HepG2 (cell line): ENCODE measurements around the gene STAG3. TPM values are rescaled to one million over a fixed set of nuclear protein-coding genes. Genes with fewer than 3 reads are reported as not detected.

Experiments used
- ATAC-seq: fragments of 200-7000 bp; cut with Tn5 transposase; 3 replicates; pipeline ENCODE4 v1.9.1; 2020; ENCODE audit warnings: mild to moderate bottlenecking, moderate library complexity
- BruUV-seq: library from RNA; stranded (reverse); fragments of 400-500 nt; replicated peaks from 2 replicates; lab custom pipeline; 2021; lab: Mats Ljungman, UMichigan
- CTCF ChIA-PET: fragments of 300-600 bp; formaldehyde crosslinking; extraction: SDS; loops from one replicate; lab custom pipeline; 2021; ENCODE audit warnings: low total read pairs, inconsistent platforms, low intra/inter-chr PET ratio; lab: Yijun Ruan, JAX
- POLR2A ChIA-PET: fragments of 350-600 bp; sonication (Branson Sonifier 250); formaldehyde crosslinking; loops from one replicate; lab custom pipeline; 2020; ENCODE audit warnings: antibody characterized with exemption, inconsistent platforms; lab: Yijun Ruan, JAX
- DNase-seq: peaks from one replicate; pipeline ENCODE4 v3.0.0-alpha.2; 2015; ENCODE audit warnings: low spot score
- FAIRE-seq: peaks from 3 replicates; lab custom pipeline; 2011; peaks lifted over from hg19 to GRCh38; lab: Jason Lieb, UNC
- H2AFZ ChIP-seq: one replicate; pipeline ENCODE4 v1.6.1; 2011; ENCODE audit warnings: low read length, inconsistent platforms
- H3K27ac ChIP-seq: fragments of 300-600 bp; 3 replicates; pipeline ENCODE4 v1.8.0; 2011; ENCODE audit warnings: mixed run types, mild to moderate bottlenecking, mixed read lengths, low read length, inconsistent platforms; ENCODE audit not compliant: insufficient read depth; ENCODE audit errors: extremely low read length
- H3K27me3 ChIP-seq, 2 experiments: fragments of 200-600 bp in 1 of 2; 2 replicates in 1 of 2; 3 replicates in 1 of 2; pipeline versions ENCODE4 v1.6.0 to v1.8.0; 2011; ENCODE audit warnings: low read length in 2 of 2, mild to moderate bottlenecking in 2 of 2, moderate library complexity in 2 of 2, inconsistent platforms in 1 of 2; ENCODE audit not compliant: insufficient read depth in 2 of 2, control insufficient read depth in 1 of 2
- H3K36me3 ChIP-seq, 2 experiments: fragments of 200-600 bp in 1 of 2; replicated peaks in 1 of 2; 2 replicates in 1 of 2; 3 replicates in 1 of 2; pipeline versions ENCODE4 v1.5.1 to v1.8.0; 2011; ENCODE audit warnings: low read length in 2 of 2, inconsistent platforms in 1 of 2; ENCODE audit not compliant: insufficient read depth in 2 of 2, control insufficient read depth in 1 of 2
- H3K4me1 ChIP-seq: 2 replicates; pipeline ENCODE4 v1.5.1; 2012; ENCODE audit warnings: low read length, inconsistent platforms; ENCODE audit not compliant: insufficient read depth
- H3K4me2 ChIP-seq: 2 replicates; pipeline ENCODE4 v1.6.0; 2011; ENCODE audit warnings: low read depth, low read length, inconsistent platforms
- H3K4me3 ChIP-seq, 3 experiments: fragments of 200-600 bp in 1 of 3; sonication (generic), shearing (Covaris generic) in 1 of 3; replicated peaks in 1 of 3; 2 replicates each; pipeline ENCODE4 v1.5.1; 2011 to 2016; ENCODE audit warnings: low read length in 3 of 3, inconsistent platforms in 2 of 3, low read depth in 2 of 3, mild to moderate bottlenecking in 2 of 3, control low read depth in 1 of 3, mixed read lengths in 1 of 3; ENCODE audit not compliant: insufficient read depth in 1 of 3
- H3K79me2 ChIP-seq: one replicate; pipeline ENCODE4 v1.6.1; 2011; ENCODE audit warnings: low read length, inconsistent platforms; ENCODE audit not compliant: insufficient read depth
- H3K9ac ChIP-seq: 2 replicates; pipeline ENCODE4 v1.6.0; 2011; ENCODE audit warnings: mild to moderate bottlenecking, low read depth, low read length, inconsistent platforms; ENCODE audit not compliant: insufficient read depth
- H3K9me3 ChIP-seq: 2 replicates; pipeline ENCODE4 v1.5.1; 2012; ENCODE audit warnings: mild to moderate bottlenecking, low read length
- H4K20me1 ChIP-seq: 2 replicates; pipeline ENCODE4 v1.6.0; 2011; ENCODE audit warnings: inconsistent platforms, mild to moderate bottlenecking, low read length, moderate library complexity; ENCODE audit not compliant: insufficient read depth
- CHCHD3 ChIP-seq: sonication (generic); formaldehyde crosslinking; IDR thresholded peaks from 2 replicates; pipeline ENCODE4 v1.8.0; 2022; ENCODE audit warnings: mild to moderate bottlenecking, missing genetic modification reagents, moderate library complexity
- CREM ChIP-seq, 2 experiments: sonication (generic) in 1 of 2; formaldehyde crosslinking in 1 of 2; IDR thresholded peaks; 2 replicates each; pipeline versions ENCODE4 v1.4.0 to v1.6.1; 2016 to 2020; ENCODE audit warnings: antibody characterized with exemption in 1 of 2, mild to moderate bottlenecking in 1 of 2, missing genetic modification reagents in 1 of 2
- ESRRA ChIP-seq: sonication (generic); formaldehyde crosslinking; IDR thresholded peaks from 2 replicates; pipeline ENCODE4 v1.5.1; 2020; ENCODE audit warnings: mild to moderate bottlenecking, low read depth, missing genetic modification reagents
- FIP1L1 ChIP-seq: fragments of 200-400 bp; formaldehyde crosslinking; IDR thresholded peaks from 2 replicates; pipeline ENCODE4 v1.6.1; 2018; ENCODE audit warnings: low read depth, mild to moderate bottlenecking, low read length, moderate library complexity, borderline replicate concordance; ENCODE audit not compliant: insufficient read depth
- HDAC2 ChIP-seq: sonication (generic); formaldehyde crosslinking; IDR thresholded peaks from 2 replicates; pipeline ENCODE4 v1.4.0; 2020; ENCODE audit warnings: missing genetic modification reagents
- HOXA3 ChIP-seq: sonication (generic); formaldehyde crosslinking; IDR thresholded peaks from 2 replicates; pipeline ENCODE4 v1.5.0; 2020; ENCODE audit warnings: missing genetic modification reagents
- KLF16 ChIP-seq, 2 experiments: sonication (generic) in 1 of 2; formaldehyde crosslinking in 1 of 2; IDR thresholded peaks; 2 replicates each; pipeline versions ENCODE4 v1.6.1 to v1.8.0; 2016 to 2023; ENCODE audit warnings: missing genetic modification reagents in 2 of 2, missing compliant biosample characterization in 1 of 2
- KMT2A ChIP-seq: sonication (generic); formaldehyde crosslinking; IDR thresholded peaks from 2 replicates; pipeline ENCODE4 v1.4.0; 2020; ENCODE audit warnings: missing genetic modification reagents
- LCORL ChIP-seq, 2 experiments: fragments of 450-650 bp in 1 of 2; sonication (generic) in 1 of 2; formaldehyde crosslinking in 1 of 2; IDR thresholded peaks; 2 replicates each; pipeline versions ENCODE4 v1.5.0 to v1.6.1; 2017 to 2020; ENCODE audit warnings: antibody characterized with exemption in 1 of 2, missing genetic modification reagents in 1 of 2
- MAF1 ChIP-seq: sonication (generic); formaldehyde crosslinking; IDR thresholded peaks from 2 replicates; pipeline ENCODE4 v1.5.0; 2020; ENCODE audit warnings: missing genetic modification reagents, borderline replicate concordance
- MED13 ChIP-seq: sonication (generic); formaldehyde crosslinking; IDR thresholded peaks from 2 replicates; pipeline ENCODE4 v1.5.0; 2020; ENCODE audit warnings: missing genetic modification reagents
- SAP130 ChIP-seq: IDR thresholded peaks from 2 replicates; pipeline ENCODE4 v1.6.1; 2016; ENCODE audit warnings: low read depth
- SP5 ChIP-seq: IDR thresholded peaks from 2 replicates; pipeline ENCODE4 v1.6.1; 2016; ENCODE audit warnings: low read depth, borderline replicate concordance
- SYNCRIP ChIP-seq: fragments of 200-400 bp; formaldehyde crosslinking; IDR thresholded peaks from 2 replicates; pipeline ENCODE4 v1.6.1; 2018; ENCODE audit warnings: mild to moderate bottlenecking, low read depth, low read length; ENCODE audit not compliant: insufficient read depth
- ZBTB38 ChIP-seq: sonication (generic); formaldehyde crosslinking; IDR thresholded peaks from 2 replicates; pipeline ENCODE4 v1.5.1; 2020; ENCODE audit warnings: mild to moderate bottlenecking, missing genetic modification reagents
- ZMAT5 ChIP-seq: sonication (generic); formaldehyde crosslinking; IDR thresholded peaks from 2 replicates; pipeline ENCODE4 v1.5.0; 2020; ENCODE audit warnings: mild to moderate bottlenecking, low read depth, missing genetic modification reagents, borderline replicate concordance
- ZNF251 ChIP-seq: sonication (generic); formaldehyde crosslinking; IDR thresholded peaks from 2 replicates; pipeline ENCODE4 v1.9.0; 2021; ENCODE audit warnings: mild to moderate bottlenecking, missing genetic modification reagents
- ZNF256 ChIP-seq: sonication (generic); formaldehyde crosslinking; conservative IDR thresholded peaks from 2 replicates; pipeline ENCODE4 v1.4.0; 2020; ENCODE audit warnings: missing genetic modification reagents
- ZNF274 ChIP-seq: sonication (generic); formaldehyde crosslinking; IDR thresholded peaks from 2 replicates; pipeline ENCODE4 v1.5.1; 2020; ENCODE audit warnings: mild to moderate bottlenecking, missing genetic modification reagents
- ZNF747 ChIP-seq: sonication (generic); formaldehyde crosslinking; IDR thresholded peaks from 2 replicates; pipeline ENCODE4 v1.8.1; 2023; ENCODE audit warnings: missing genetic modification reagents, mild to moderate bottlenecking, borderline replicate concordance
- ZNF781 ChIP-seq: sonication (generic); formaldehyde crosslinking; IDR thresholded peaks from 2 replicates; pipeline ENCODE4 v1.5.1; 2020; ENCODE audit warnings: borderline replicate concordance, mild to moderate bottlenecking, missing genetic modification reagents; ENCODE audit errors: not compliant biosample characterization
- ZNF850 ChIP-seq: sonication (generic); formaldehyde crosslinking; conservative IDR thresholded peaks from 2 replicates; pipeline ENCODE4 v1.9.0; 2021; ENCODE audit warnings: mild to moderate bottlenecking, missing genetic modification reagents
- WGBS: methylation state at CpG from one replicate; pipeline ENCODE4 v1.1.6; 2017; ENCODE audit warnings: low lambda C conversion rate; 5-methylcytosine and 5-hydroxymethylcytosine counted together
- in situ Hi-C: cut with HindIII; loops from 2 replicates; pipeline ENCODE4 v1.10.0; 2017; ENCODE audit warnings: low pct_unique_long_range_greater_than_20kb; ENCODE audit not compliant: extremely low pct_ligation_motif_present
- intact Hi-C: fragments of 100-400 bp; cut with micrococcal nuclease; formaldehyde crosslinking; loops from one replicate; pipeline ENCODE4 v1.10.0; 2022; ENCODE audit not compliant: unreplicated experiment
- polyA plus RNA-seq, 8 experiments: library from polyadenylated mRNA; depleted of rRNA in 3 of 8; stranded (reverse) in 7 of 8; unstranded in 1 of 8; fragments of >200 nt; fragmentation: Illumina TruSeq in 4 of 8; extraction: Trizol in 4 of 8; gene quantifications; 2 replicates each; pipeline versions ENCODE4 v1.2.1 to v1.2.3, GENCODE V29; 2011 to 2016; ENCODE audit warnings: low read depth in 4 of 8, missing spikeins in 1 of 8, mixed read lengths in 1 of 8; ENCODE audit not compliant: insufficient read depth in 1 of 8
- total RNA-seq, 5 experiments: library from RNA; depleted of rRNA; stranded (reverse); fragments of >200 nt; fragmentation: Illumina TruSeq; extraction: Trizol; gene quantifications; 2 replicates each; pipeline ENCODE4 v1.2.3, GENCODE V29; 2016; ENCODE audit warnings: low read depth in 1 of 5

The STAG3 gene
- total and polyA plus RNA-seq, 2 of the 13 experiments (the other 11 are each of a cell fraction or from before 2014, with no cell fraction given), result 0.09 to 0.33 TPM

DNA sequence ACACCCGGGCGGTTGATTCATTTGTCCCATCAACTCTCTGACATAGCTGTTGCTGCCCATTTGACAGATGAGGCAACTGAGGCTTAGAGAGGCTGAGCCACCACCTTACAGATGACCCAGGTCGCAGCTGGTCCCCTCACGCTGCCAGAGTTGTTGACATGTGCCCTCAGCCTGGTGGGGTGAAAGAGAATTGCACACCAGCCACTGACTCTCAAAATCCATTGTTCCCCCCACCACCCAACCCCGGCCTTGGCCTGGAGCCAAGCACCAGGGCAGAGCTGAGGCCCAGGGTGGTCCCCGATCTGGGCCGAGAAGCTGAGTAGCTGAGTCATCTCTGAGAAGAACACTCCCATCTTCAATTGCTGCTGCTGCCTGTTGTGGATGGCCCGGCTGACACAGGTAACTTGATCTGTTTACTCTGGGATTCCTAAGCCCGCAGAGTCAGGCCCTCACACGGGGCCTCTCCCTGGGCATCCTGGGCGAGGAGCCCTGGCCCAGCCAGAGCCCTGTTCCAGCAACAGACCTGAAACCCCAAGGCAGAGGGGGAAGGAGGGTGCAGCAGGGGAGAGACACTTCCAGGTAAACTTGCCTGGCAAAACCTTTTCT lies 69.5 kb downstream of the STAG3 start (continued):
- TF ChIP-seq SP5 (CRISPR knock-in tag) (no peak; the same call in 1 of the 2 replicates), SAP130 (peak; percentile 88), CHCHD3 (CRISPR knock-in tag) (no peak), ZMAT5 (CRISPR knock-in tag) (no peak), ZNF747 (CRISPR knock-in tag) (no peak), LCORL (IDR thresholded peaks at IDR 0.05) (no peak), LCORL (CRISPR knock-in tag; IDR thresholded peaks at IDR 0.05) (peak; percentile 73), CREM (IDR thresholded peaks at IDR 0.05) (peak; percentile 34; the same call in 1 of the 2 replicates), CREM (CRISPR knock-in tag; IDR thresholded peaks at IDR 0.05) (no peak), ZNF256 (CRISPR knock-in tag) (no peak), HDAC2 (peak; percentile 70), MED13 (CRISPR knock-in tag) (no peak), ZNF251 (no peak), MAF1 (CRISPR knock-in tag) (no peak), ESRRA (CRISPR knock-in tag) (no peak; the same call in 1 of the 2 replicates)
- TF ChIP-seq, all 625 proteins: peak for 113

GRCh38 chr7:100248483-100248882 lies 70.8 kb downstream of the STAG3 start:
- peaks cover 9% of the 10 kb centered on the region for H3K79me2 ChIP-seq
- H3K4me3 ChIP-seq, result no peak overlapping the region
- H3K9ac ChIP-seq, result no peak overlapping the region
- H3K27me3 ChIP-seq, result no peaks in the 10 kb centered on the region
- no peak overlapping the region for H2AFZ ChIP-seq
- H4K20me1 ChIP-seq, result no peaks in the 10 kb centered on the region
- FAIRE-seq (no peak), DNase-seq (no peak), ATAC-seq (no peak)
- BruUV-seq, result no TSS peak
- WGBS, result 84% methylated on average over 10 of the region's 10 CpGs
- TF ChIP-seq ZBTB38 (CRISPR knock-in tag) (no peak), ZNF850 (CRISPR knock-in tag) (no peak), HOXA3 (CRISPR knock-in tag) (no peak), ZNF781 (CRISPR knock-in tag) (no peak), FIP1L1 (no peak), KLF16 (CRISPR knock-in tag; IDR thresholded peaks at IDR 0.05) (no peak), ZNF274 (no peak), SYNCRIP (no peak), KMT2A (no peak)
- ChIA-PET POLR2A (no interaction called here), CTCF (no interaction called here)
- peaks cover 53% of the 10 kb centered on the region for H3K4me1 ChIP-seq
- H3K4me2 ChIP-seq, result no peak overlapping the region
- intact Hi-C loops, result loop anchor here (10.0 kb wide), 1 partner anchor 96 kb away; no protein-coding TSS in a partner anchor
- H3K27ac ChIP-seq, result no peak overlapping the region
- in situ Hi-C loops, result no loop called here
- H3K36me3 ChIP-seq, result no peaks in the 10 kb centered on the region
- no peaks in the 10 kb centered on the region for H3K9me3 ChIP-seq
